GM19351 (cell line): ENCODE measurements around the gene TIGIT.
"Not testable (repeated sequence)": the region's sequence is repeated elsewhere in the genome, so short reads cannot be mapped to it uniquely, and the experiment has no call there.

Experiments used
- ATAC-seq: cut with Tn5 transposase; IDR thresholded peaks from one replicate; pipeline ENCODE4 v1.9.1; 2021; ENCODE audit warnings: mild to moderate bottlenecking, moderate library complexity; ENCODE audit not compliant: unreplicated experiment

The TIGIT gene

GRCh38 chr3:114293838-114294535 lies at the start of gene TIGIT:
TSS of gene TIGIT (plus strand) at chr3:114294028. CDS start at chr3:114294062, 34 bp downstream.
- ATAC-seq, result no peak

GRCh38 chr3:114252954-114253353 lies 40.9 kb upstream of the TIGIT start:
- no peak for ATAC-seq

GRCh38 chr3:114253505-114253904 lies 40.3 kb upstream of the TIGIT start:
- no peak for ATAC-seq

- ATAC-seq, result no peak
These were observed 34.3 kb upstream of the TIGIT start for GRCh38 chr3:114259566-114259965.

- ATAC-seq, result no peak
These were observed 33.7 kb upstream of the TIGIT start for GRCh38 chr3:114260152-114260551.

GRCh38 chr3:114270019-114270418 lies 23.8 kb upstream of the TIGIT start:
- ATAC-seq, result no peak

- ATAC-seq, result no peak
These were observed 21.6 kb upstream of the TIGIT start for GRCh38 chr3:114272271-114272670.

GRCh38 chr3:114274929-114275328 lies 18.9 kb upstream of the TIGIT start:
- ATAC-seq, result no peak

GRCh38 chr3:114276856-114277255 lies 17.0 kb upstream of the TIGIT start:
- not testable (repeated sequence) for ATAC-seq

- no peak for ATAC-seq
These were observed 9.2 kb upstream of the TIGIT start for GRCh38 chr3:114284644-114285043.

- no peak for ATAC-seq
These were observed 8.1 kb upstream of the TIGIT start for GRCh38 chr3:114285648-114286230.

GRCh38 chr3:114286266-114286665 lies 7.6 kb upstream of the TIGIT start:
- ATAC-seq, result no peak

GRCh38 chr3:114290911-114291901 lies 2.6 kb upstream of the TIGIT start:
- peak; percentile 92 for ATAC-seq

- no peak for ATAC-seq
These were observed 1.2 kb downstream of the TIGIT start for GRCh38 chr3:114294940-114295480.

GRCh38 chr3:114295946-114296345 lies 2.1 kb downstream of the TIGIT start:
- no peak for ATAC-seq

- no peak for ATAC-seq
These were observed 5.6 kb downstream of the TIGIT start for GRCh38 chr3:114299421-114299820.

GRCh38 chr3:114299941-114300624 lies 6.3 kb downstream of the TIGIT start:
- peak; percentile 45 for ATAC-seq

GRCh38 chr3:114307222-114307830 lies 13.5 kb downstream of the TIGIT start:
- ATAC-seq, result peak; percentile 58

- ATAC-seq, result no peak
These were observed 14.0 kb downstream of the TIGIT start for GRCh38 chr3:114307832-114308231.

GRCh38 chr3:114308377-114308776 lies 14.5 kb downstream of the TIGIT start:
- peak; percentile 7 for ATAC-seq
